HCT116 (cell line): ENCODE data around the gene FBXL5. TPM values are rescaled to one million over a fixed set of nuclear protein-coding genes. Genes with fewer than 3 reads are reported as not detected.

Source experiments
- ATAC-seq: fragments of 200-7000 bp; cut with Tn5 transposase; 2 replicates; pipeline ENCODE4 v1.9.1; 2020; ENCODE audit warnings: mild to moderate bottlenecking, moderate library complexity
- BruUV-seq: library from RNA; stranded (reverse); fragments of 400-500 nt; replicated peaks from 2 replicates; lab custom pipeline; 2021; lab: Mats Ljungman, UMichigan
- CTCF ChIA-PET: fragments of 300-600 bp; sonication (Branson Sonifier 250); formaldehyde crosslinking; loops from one replicate; lab custom pipeline; 2021; ENCODE audit warnings: antibody characterized with exemption; lab: Charles Lee
- POLR2A ChIA-PET: fragments of 300-600, 350-600 bp; sonication (Branson Sonifier 250); formaldehyde crosslinking; loops from one replicate; lab custom pipeline; 2021; ENCODE audit warnings: antibody characterized with exemption; lab: Charles Lee
- RAD21 ChIA-PET, 2 experiments: fragments of 300-600 bp; sonication (Branson Sonifier 250); formaldehyde crosslinking; loops; one replicate each; lab custom pipeline; 2023; ENCODE audit warnings: low total read pairs in 2 of 2; ENCODE audit not compliant: uncharacterized antibody in 2 of 2, unreplicated experiment in 2 of 2, low non-redundant PET in 1 of 2; lab: Charles Lee
- DNase-seq: peaks from one replicate; pipeline ENCODE4 v3.0.0-alpha.2; 2010; ENCODE audit warnings: low read depth, low spot score
- H2AFZ ChIP-seq: fragments of 200-600 bp; shearing (Covaris generic), sonication (generic); 2 replicates; pipeline ENCODE4 v1.6.1; 2017; ENCODE audit warnings: low read depth, mixed run types, mixed read lengths, antibody characterized with exemption, low read length; ENCODE audit not compliant: poor library complexity, severe bottlenecking
- H3K27ac ChIP-seq: 2 replicates; pipeline ENCODE4 v1.5.1; 2012; ENCODE audit warnings: low read depth, low read length
- H3K27me3 ChIP-seq: fragments of 200-600 bp; sonication (generic); 2 replicates; pipeline ENCODE4 v1.6.1; 2016; ENCODE audit warnings: mixed run types, low read length, mixed read lengths; ENCODE audit not compliant: insufficient read depth
- H3K36me3 ChIP-seq, 2 experiments: fragments of 200-500 bp in 1 of 2; fragments of 200-600 bp in 1 of 2; sonication (Bioruptor generic) in 1 of 2; sonication (generic) in 1 of 2; 2 replicates each; pipeline versions ENCODE4 v1.5.1 to v1.6.1; 2014 to 2016; ENCODE audit warnings: low read length in 2 of 2, inconsistent platforms in 1 of 2, mixed read lengths in 1 of 2, mixed run types in 1 of 2; ENCODE audit not compliant: insufficient read depth in 2 of 2, control insufficient read depth in 1 of 2
- H3K4me1 ChIP-seq, 2 experiments: fragments of 200-600 bp in 1 of 2; sonication (generic) in 1 of 2; 2 replicates each; pipeline versions ENCODE4 v1.5.1 to v1.6.1; 2012 to 2017; ENCODE audit warnings: low read length in 2 of 2, inconsistent platforms in 1 of 2, mild to moderate bottlenecking in 1 of 2, mixed read lengths in 1 of 2, mixed run types in 1 of 2, moderate library complexity in 1 of 2; ENCODE audit not compliant: insufficient read depth in 2 of 2, control insufficient read depth in 1 of 2
- H3K4me2 ChIP-seq: fragments of 200-600 bp; sonication (generic); 2 replicates; pipeline ENCODE4 v1.6.1; 2017; ENCODE audit warnings: mixed run types, low read length, mixed read lengths
- H3K4me3 ChIP-seq, 2 experiments: fragments of 200-600 bp in 1 of 2; sonication (generic) in 1 of 2; replicated peaks in 1 of 2; 2 replicates each; pipeline ENCODE4 v1.5.1; 2011 to 2016; ENCODE audit warnings: low read length in 2 of 2, control low read depth in 1 of 2, low read depth in 1 of 2, mild to moderate bottlenecking in 1 of 2, mixed read lengths in 1 of 2, mixed run types in 1 of 2
- H3K79me2 ChIP-seq: fragments of 200-600 bp; sonication (generic); 2 replicates; pipeline ENCODE4 v1.6.1; 2017; ENCODE audit warnings: mild to moderate bottlenecking, mixed run types, low read length, moderate library complexity, mixed read lengths; ENCODE audit not compliant: insufficient read depth
- H3K9ac ChIP-seq: fragments of 200-600 bp; sonication (generic); 2 replicates; pipeline ENCODE4 v1.6.1; 2016; ENCODE audit warnings: low read length, mixed read lengths
- H3K9me2 ChIP-seq: fragments of 200-600 bp; sonication (generic), shearing (Covaris generic); 2 replicates; pipeline ENCODE4 v1.6.1; 2017; ENCODE audit warnings: mixed run types, mild to moderate bottlenecking, moderate library complexity; ENCODE audit not compliant: insufficient read depth
- H3K9me3 ChIP-seq, 2 experiments: fragments of 200-500 bp in 1 of 2; fragments of 200-600 bp in 1 of 2; sonication (Bioruptor generic) in 1 of 2; sonication (generic) in 1 of 2; 2 replicates each; pipeline ENCODE4 v1.6.1; 2014 to 2017; ENCODE audit warnings: low read length in 2 of 2, mixed read lengths in 2 of 2, inconsistent platforms in 1 of 2, low read depth in 1 of 2, mild to moderate bottlenecking in 1 of 2, mixed run types in 1 of 2, moderate library complexity in 1 of 2; ENCODE audit not compliant: control insufficient read depth in 1 of 2, insufficient read depth in 1 of 2
- H4K20me1 ChIP-seq: fragments of 200-600 bp; sonication (generic), shearing (Covaris generic); 2 replicates; pipeline ENCODE4 v1.6.1; 2017; ENCODE audit warnings: mixed run types, mild to moderate bottlenecking, moderate library complexity; ENCODE audit not compliant: insufficient read depth
- ATF3 ChIP-seq: IDR thresholded peaks from 2 replicates; pipeline ENCODE4 v1.6.1; 2012
- CBX3 ChIP-seq: IDR thresholded peaks from 2 replicates; pipeline ENCODE4 v1.6.1; 2012; ENCODE audit warnings: low read depth
- CEBPB ChIP-seq: IDR thresholded peaks from 2 replicates; pipeline ENCODE4 v1.6.1; 2012; ENCODE audit warnings: low read depth
- EGR1 ChIP-seq: IDR thresholded peaks from 2 replicates; pipeline ENCODE4 v1.6.1; 2012; ENCODE audit warnings: low read depth
- ELF1 ChIP-seq: IDR thresholded peaks from 2 replicates; pipeline ENCODE4 v1.6.1; 2012; ENCODE audit warnings: low read depth, borderline replicate concordance
- EZH2 ChIP-seq: fragments of 200-600 bp; sonication (generic); IDR thresholded peaks from 2 replicates; pipeline ENCODE4 v1.6.1; 2017; ENCODE audit warnings: antibody characterized with exemption, mixed run types
- EZH2phosphoT487 ChIP-seq: fragments of 200-600 bp; IDR thresholded peaks from 2 replicates; pipeline ENCODE4 v1.6.1; 2018; ENCODE audit warnings: antibody characterized with exemption, borderline replicate concordance
- FOSL1 ChIP-seq: IDR thresholded peaks from 2 replicates; pipeline ENCODE4 v1.6.1; 2012; ENCODE audit warnings: low read depth
- JUND ChIP-seq: IDR thresholded peaks from 2 replicates; pipeline ENCODE4 v1.6.1; 2012
- MAX ChIP-seq: IDR thresholded peaks from 2 replicates; pipeline ENCODE4 v1.6.1; 2012
- POLR2A ChIP-seq: IDR thresholded peaks from 2 replicates; pipeline ENCODE4 v1.7.0; 2011; ENCODE audit warnings: borderline replicate concordance; ENCODE audit not compliant: insufficient read depth, insufficient read length; ENCODE audit errors: extremely low read depth
- POLR2AphosphoS5 ChIP-seq: IDR thresholded peaks from 2 replicates; pipeline ENCODE4 v1.6.1; 2011; ENCODE audit warnings: mild to moderate bottlenecking, low read depth, low read length, moderate library complexity
- RAD21 ChIP-seq: IDR thresholded peaks from 2 replicates; pipeline ENCODE4 v1.6.1; 2012; ENCODE audit warnings: low read depth, mild to moderate bottlenecking
- REST ChIP-seq: IDR thresholded peaks from 2 replicates; pipeline ENCODE4 v1.6.1; 2012; ENCODE audit warnings: low read depth
- SIN3A ChIP-seq: IDR thresholded peaks from 2 replicates; pipeline ENCODE4 v1.6.1; 2012; ENCODE audit warnings: low read depth
- SRF ChIP-seq: IDR thresholded peaks from 2 replicates; pipeline ENCODE4 v1.6.1; 2012; ENCODE audit warnings: low read depth
- TCF7L2 ChIP-seq: IDR thresholded peaks from 2 replicates; pipeline ENCODE4 v1.7.0; 2011; ENCODE audit warnings: borderline replicate concordance, inconsistent platforms; ENCODE audit not compliant: insufficient read depth, insufficient read length; ENCODE audit errors: extremely low read depth
- YY1 ChIP-seq: IDR thresholded peaks from 2 replicates; pipeline ENCODE4 v1.6.1; 2011; ENCODE audit warnings: low read length, low read depth, moderate library complexity, mild to moderate bottlenecking; ENCODE audit not compliant: insufficient replicate concordance; ENCODE audit errors: extremely low read depth
- ZBTB33 ChIP-seq: IDR thresholded peaks from 2 replicates; pipeline ENCODE4 v1.6.1; 2011; ENCODE audit warnings: mild to moderate bottlenecking, low read length, moderate library complexity; ENCODE audit not compliant: insufficient replicate concordance; ENCODE audit errors: extremely low read depth
- ZNF274 ChIP-seq: fragments of 200-500 bp; sonication (Bioruptor generic); IDR thresholded peaks from 2 replicates; pipeline ENCODE4 v1.6.1; 2014; ENCODE audit warnings: mild to moderate bottlenecking, low read depth, low read length, inconsistent platforms
- intact Hi-C: fragments of 100-400 bp; cut with micrococcal nuclease; formaldehyde crosslinking; loops from 2 replicates; pipeline ENCODE4 v1.10.0; 2022
- total RNA-seq: library from RNA; stranded (reverse); gene quantifications from one replicate; pipeline ENCODE4 v1.2.1, GENCODE V29; 2021; ENCODE audit not compliant: unreplicated experiment

Gene FBXL5
- total RNA-seq, 1 experiment from 2014 or later = 20.6 TPM

GRCh38 chr4:15557786-15558550 lies 97.2 kb downstream of the FBXL5 start:
- RAD21 ChIA-PET = no interaction called here
- H4K20me1 ChIP-seq = no peaks in the 10 kb centered on the region
- H3K4me1 ChIP-seq = peaks cover 0 to 8% of the 10 kb centered on the region in 2 experiments; a peak in 1 of 4 replicates
- DNase-seq = no peak
- no peak overlapping the region for H3K9ac ChIP-seq
- no peaks in the 10 kb centered on the region for H3K9me3 ChIP-seq
- no peak overlapping the region for H3K27ac ChIP-seq
- CTCF ChIA-PET = no interaction called here
- no peak for ATAC-seq
- no TSS peak for BruUV-seq
- no peak overlapping the region for H3K4me3 ChIP-seq
- H3K4me2 ChIP-seq = no peak overlapping the region
- H2AFZ ChIP-seq = no peak overlapping the region
- H3K36me3 ChIP-seq = no peaks in the 10 kb centered on the region
- H3K27me3 ChIP-seq = no peaks in the 10 kb centered on the region
- no peak for TF ChIP-seq SIN3A
- no peak for TF ChIP-seq EZH2
- no peak for TF ChIP-seq ZBTB33
- TF ChIP-seq FOSL1 = no peak
- TF ChIP-seq ZNF274 = no peak
- no peak for TF ChIP-seq ATF3
- no peak for TF ChIP-seq EGR1
- no peak for TF ChIP-seq YY1
- no peak for TF ChIP-seq SRF
- no peak for TF ChIP-seq EZH2phosphoT487
- TF ChIP-seq POLR2AphosphoS5 = no peak
- TF ChIP-seq JUND = no peak
- TF ChIP-seq RAD21 = no peak
- TF ChIP-seq ELF1 = no peak
- TF ChIP-seq TCF7L2 = no peak
- no peak for TF ChIP-seq POLR2A
- TF ChIP-seq REST = no peak
- TF ChIP-seq MAX = no peak
- TF ChIP-seq CBX3 = no peak
- no peak for TF ChIP-seq CEBPB
- no peaks in the 10 kb centered on the region for H3K79me2 ChIP-seq
- intact Hi-C loops = no loop called here
- H3K9me2 ChIP-seq = no peaks in the 10 kb centered on the region
- POLR2A ChIA-PET = no interaction called here
